ENCODE data around the gene POU2F2. TPM values are rescaled to one million over a fixed set of nuclear protein-coding genes. Genes with fewer than 3 reads are reported as not detected.

Gene POU2F2
- total RNA-seq, 1 experiment from 2014 or later, result 0.89 TPM

DNA sequence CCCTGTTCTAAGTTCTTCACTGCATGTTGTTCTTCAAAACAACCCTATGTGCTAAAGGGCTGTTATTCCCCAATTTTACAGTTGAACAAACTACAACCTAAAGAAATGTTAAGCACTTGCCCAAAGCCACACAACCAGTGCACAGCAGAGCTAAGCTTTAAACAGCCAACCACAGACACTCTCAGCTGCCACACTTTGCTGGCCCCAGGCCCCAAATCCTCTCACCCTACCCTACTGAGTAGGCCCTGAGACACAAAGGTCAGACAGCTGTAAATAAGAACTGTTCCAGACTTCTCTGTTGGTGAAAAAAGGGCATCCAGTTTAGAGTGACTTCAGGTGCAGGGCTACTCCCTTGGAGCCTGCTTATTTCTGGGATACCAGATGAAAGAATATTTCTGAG, 92.2 kb downstream of the POU2F2 start:
- H3K4me1 ChIP-seq (ENCODE audit: control insufficient read depth in 1 of 2, insufficient read depth in 2 of 2, low read length in 2 of 2), result peaks cover 6% of the 10 kb centered on the region in 2 experiments; a peak in 3 of 4 replicates
- CTCF ChIA-PET, result interaction anchor here (2.1 kb wide), 1 partner anchor 12 kb away, joined by 8 read pairs; no protein-coding TSS in a partner anchor

DNA sequence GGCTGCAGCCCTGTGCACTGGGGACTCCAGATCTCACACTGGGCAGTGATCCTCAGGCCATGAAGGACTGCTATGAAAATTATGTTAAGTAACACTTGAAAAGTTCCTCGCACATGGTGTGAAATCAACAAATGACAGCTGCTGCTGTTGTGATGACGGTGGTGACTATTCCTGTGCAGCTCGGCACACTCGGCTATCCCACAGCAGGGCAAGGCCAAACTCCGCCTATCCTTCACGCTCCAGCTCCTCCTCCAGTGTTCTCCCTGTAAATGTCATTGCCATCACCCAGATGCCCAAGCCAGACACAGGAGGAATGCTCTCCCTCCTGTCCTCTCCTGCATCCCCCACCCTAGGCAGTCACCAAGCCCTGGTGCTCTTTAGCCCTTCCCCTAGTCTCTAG, 93.6 kb downstream of the POU2F2 start:
- Histone ChIP-seq H3K4me3 (replicated peaks in 1 of 2; ENCODE audit: low read depth in 1 of 2, low read length in 2 of 2) (no peak overlapping the region), H3K36me3 (ENCODE audit: control insufficient read depth in 1 of 2, insufficient read depth in 2 of 2, low read length in 2 of 2) (no peaks in the 10 kb centered on the region), H4K20me1 (ENCODE audit: insufficient read depth) (no peaks in the 10 kb centered on the region), H3K79me2 (ENCODE audit: insufficient read depth, low read length) (no peaks in the 10 kb centered on the region), H2AFZ (ENCODE audit: low read depth, low read length, poor library complexity, severe bottlenecking) (no peak overlapping the region), H3K4me1 (ENCODE audit: control insufficient read depth in 1 of 2, insufficient read depth in 2 of 2, low read length in 2 of 2) (peaks cover 6 to 14% of the 10 kb centered on the region in 2 experiments), H3K27ac (ENCODE audit: low read depth, low read length) (no peak overlapping the region), H3K9ac (ENCODE audit: low read length) (no peak overlapping the region), H3K9me3 (ENCODE audit: control insufficient read depth in 1 of 2, insufficient read depth in 1 of 2, low read depth in 1 of 2, low read length in 2 of 2) (no peaks in the 10 kb centered on the region), H3K9me2 (ENCODE audit: insufficient read depth) (no peaks in the 10 kb centered on the region), H3K27me3 (ENCODE audit: insufficient read depth, low read length) (no peaks in the 10 kb centered on the region), H3K4me2 (ENCODE audit: low read length) (no peak overlapping the region)
- TF ChIP-seq, protein P1, sequence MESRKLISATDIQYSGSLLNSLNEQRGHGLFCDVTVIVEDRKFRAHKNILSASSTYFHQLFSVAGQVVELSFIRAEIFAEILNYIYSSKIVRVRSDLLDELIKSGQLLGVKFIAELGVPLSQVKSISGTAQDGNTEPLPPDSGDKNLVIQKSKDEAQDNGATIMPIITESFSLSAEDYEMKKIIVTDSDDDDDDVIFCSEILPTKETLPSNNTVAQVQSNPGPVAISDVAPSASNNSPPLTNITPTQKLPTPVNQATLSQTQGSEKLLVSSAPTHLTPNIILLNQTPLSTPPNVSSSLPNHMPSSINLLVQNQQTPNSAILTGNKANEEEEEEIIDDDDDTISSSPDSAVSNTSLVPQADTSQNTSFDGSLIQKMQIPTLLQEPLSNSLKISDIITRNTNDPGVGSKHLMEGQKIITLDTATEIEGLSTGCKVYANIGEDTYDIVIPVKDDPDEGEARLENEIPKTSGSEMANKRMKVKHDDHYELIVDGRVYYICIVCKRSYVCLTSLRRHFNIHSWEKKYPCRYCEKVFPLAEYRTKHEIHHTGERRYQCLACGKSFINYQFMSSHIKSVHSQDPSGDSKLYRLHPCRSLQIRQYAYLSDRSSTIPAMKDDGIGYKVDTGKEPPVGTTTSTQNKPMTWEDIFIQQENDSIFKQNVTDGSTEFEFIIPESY (IDR thresholded peaks at IDR 0.05; ENCODE audit: extremely low read depth, insufficient replicate concordance, low read length), result no peak
- TF ChIP-seq, protein P2, sequence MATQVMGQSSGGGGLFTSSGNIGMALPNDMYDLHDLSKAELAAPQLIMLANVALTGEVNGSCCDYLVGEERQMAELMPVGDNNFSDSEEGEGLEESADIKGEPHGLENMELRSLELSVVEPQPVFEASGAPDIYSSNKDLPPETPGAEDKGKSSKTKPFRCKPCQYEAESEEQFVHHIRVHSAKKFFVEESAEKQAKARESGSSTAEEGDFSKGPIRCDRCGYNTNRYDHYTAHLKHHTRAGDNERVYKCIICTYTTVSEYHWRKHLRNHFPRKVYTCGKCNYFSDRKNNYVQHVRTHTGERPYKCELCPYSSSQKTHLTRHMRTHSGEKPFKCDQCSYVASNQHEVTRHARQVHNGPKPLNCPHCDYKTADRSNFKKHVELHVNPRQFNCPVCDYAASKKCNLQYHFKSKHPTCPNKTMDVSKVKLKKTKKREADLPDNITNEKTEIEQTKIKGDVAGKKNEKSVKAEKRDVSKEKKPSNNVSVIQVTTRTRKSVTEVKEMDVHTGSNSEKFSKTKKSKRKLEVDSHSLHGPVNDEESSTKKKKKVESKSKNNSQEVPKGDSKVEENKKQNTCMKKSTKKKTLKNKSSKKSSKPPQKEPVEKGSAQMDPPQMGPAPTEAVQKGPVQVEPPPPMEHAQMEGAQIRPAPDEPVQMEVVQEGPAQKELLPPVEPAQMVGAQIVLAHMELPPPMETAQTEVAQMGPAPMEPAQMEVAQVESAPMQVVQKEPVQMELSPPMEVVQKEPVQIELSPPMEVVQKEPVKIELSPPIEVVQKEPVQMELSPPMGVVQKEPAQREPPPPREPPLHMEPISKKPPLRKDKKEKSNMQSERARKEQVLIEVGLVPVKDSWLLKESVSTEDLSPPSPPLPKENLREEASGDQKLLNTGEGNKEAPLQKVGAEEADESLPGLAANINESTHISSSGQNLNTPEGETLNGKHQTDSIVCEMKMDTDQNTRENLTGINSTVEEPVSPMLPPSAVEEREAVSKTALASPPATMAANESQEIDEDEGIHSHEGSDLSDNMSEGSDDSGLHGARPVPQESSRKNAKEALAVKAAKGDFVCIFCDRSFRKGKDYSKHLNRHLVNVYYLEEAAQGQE (IDR thresholded peaks at IDR 0.05; ENCODE audit: low read depth), result no peak
- no peak for TF ChIP-seq ZNF274 (IDR thresholded peaks at IDR 0.05; ENCODE audit: low read depth, low read length)
- no peak for TF ChIP-seq RAD21 (IDR thresholded peaks at IDR 0.05; ENCODE audit: low read depth)
- intact Hi-C loops (cut with micrococcal nuclease), result no loop called here
- POLR2A ChIA-PET, result no interaction called here
- CTCF ChIA-PET, result interaction anchor here (3.0 kb wide), 1 partner anchor 10 kb away, joined by 23 read pairs; no protein-coding TSS in a partner anchor
- RAD21 ChIA-PET (ENCODE audit: low non-redundant PET in 1 of 2, low total read pairs in 2 of 2, uncharacterized antibody in 2 of 2, unreplicated experiment in 2 of 2), result no interaction called here
- DNase-seq (ENCODE audit: low read depth, low spot score) (no peak), ATAC-seq (no peak)
- BruUV-seq (replicated peaks), result no TSS peak

More for the DNA sequence above, 92.2 kb downstream of the POU2F2 start:
- Histone ChIP-seq H3K4me3 (replicated peaks in 1 of 2; ENCODE audit: low read depth in 1 of 2, low read length in 2 of 2) (no peak overlapping the region), H3K36me3 (ENCODE audit: control insufficient read depth in 1 of 2, insufficient read depth in 2 of 2, low read length in 2 of 2) (no peaks in the 10 kb centered on the region), H3K79me2 (ENCODE audit: insufficient read depth, low read length) (no peaks in the 10 kb centered on the region), H3K9ac (ENCODE audit: low read length) (no peak overlapping the region), H3K9me2 (ENCODE audit: insufficient read depth) (no peaks in the 10 kb centered on the region), H3K27ac (ENCODE audit: low read depth, low read length) (no peak overlapping the region), H3K4me2 (ENCODE audit: low read length) (no peak overlapping the region), H3K9me3 (ENCODE audit: control insufficient read depth in 1 of 2, insufficient read depth in 1 of 2, low read depth in 1 of 2, low read length in 2 of 2) (no peaks in the 10 kb centered on the region), H2AFZ (ENCODE audit: low read depth, low read length, poor library complexity, severe bottlenecking) (no peak overlapping the region), H3K27me3 (ENCODE audit: insufficient read depth, low read length) (no peaks in the 10 kb centered on the region), H4K20me1 (ENCODE audit: insufficient read depth) (no peaks in the 10 kb centered on the region)
- no peak for ATAC-seq
- no TSS peak for BruUV-seq (replicated peaks)
- TF ChIP-seq SP1 (IDR thresholded peaks at IDR 0.05; ENCODE audit: low read depth), result no peak
- no peak for DNase-seq (ENCODE audit: low read depth, low spot score)
- ChIA-PET RAD21 (ENCODE audit: low non-redundant PET in 1 of 2, low total read pairs in 2 of 2, uncharacterized antibody in 2 of 2, unreplicated experiment in 2 of 2) (no interaction called here), POLR2A (no interaction called here)
- intact Hi-C loops (cut with micrococcal nuclease), result no loop called here
